SK-N-SH treated with all-trans-retinoic acid at 6 μM for 48 hours (cell line): ENCODE results near the gene TMBIM1.

ENCODE experiments used
- ISL1 ChIP-seq: fragments of 250-450 bp; sonication (Bioruptor Pico); IDR thresholded peaks from 2 replicates; pipeline ENCODE4 v2.1.2; 2022; ENCODE audit warnings: mild to moderate bottlenecking, moderate library complexity
- ZNF70 ChIP-seq: fragments of 450-650 bp; formaldehyde crosslinking; IDR thresholded peaks from 2 replicates; pipeline ENCODE4 v1.5.0; 2020; ENCODE audit warnings: mild to moderate bottlenecking, moderate library complexity

- TF ChIP-seq ISL1 (CRISPR knock-in tag) (no peak), ZNF70 (CRISPR knock-in tag) (no peak)
Measured at GRCh38 chr2:218233543-218233942, 58.8 kb downstream of the TMBIM1 start.
